Activated CD4-positive, alpha-beta T cell treated with anti-CD3 and anti-CD28 coated beads, Interleukin-2, amount 50 U/mL, for 24 hours (primary cell): ENCODE results near the gene SLC4A5.
A peak's percentile ranks its signal among the peaks of the same experiment; 100 is the strongest.

Source experiments
- DNase-seq, 2 donors: peaks; one replicate each; pipeline ENCODE4 v3.0.0-alpha.2; 2020; ENCODE audit warnings: low read depth in 1 of 2, low spot score in 1 of 2

The SLC4A5 gene

DNA sequence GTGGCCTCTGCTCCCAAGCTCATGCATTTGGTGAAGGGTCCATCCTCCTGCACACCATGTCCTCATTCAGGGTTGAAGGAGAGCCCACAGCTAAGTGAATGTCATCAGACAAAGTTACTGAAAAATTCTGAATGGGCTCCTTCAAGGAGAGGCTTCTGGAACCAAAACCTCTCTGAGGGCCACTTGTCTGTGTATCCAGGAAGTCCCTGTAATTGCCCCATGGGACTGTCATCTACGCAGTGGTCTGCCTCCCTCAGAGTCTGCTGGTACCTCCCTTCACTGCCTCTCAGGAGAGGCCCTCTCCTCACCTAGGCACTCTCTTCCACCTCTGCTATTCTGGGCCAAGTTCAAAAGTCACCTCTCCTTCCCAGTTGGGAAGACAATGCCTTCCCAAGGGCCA, 68.0 kb downstream of the SLC4A5 start:
- DNase-seq = no peak

GRCh38 chr2:74269667-74270066, 73.5 kb downstream of the SLC4A5 start:
- no peak for DNase-seq

GRCh38 chr2:74267068-74267467, 76.1 kb downstream of the SLC4A5 start:
- DNase-seq = peak in 1 of 2 donors; percentile 12

DNA sequence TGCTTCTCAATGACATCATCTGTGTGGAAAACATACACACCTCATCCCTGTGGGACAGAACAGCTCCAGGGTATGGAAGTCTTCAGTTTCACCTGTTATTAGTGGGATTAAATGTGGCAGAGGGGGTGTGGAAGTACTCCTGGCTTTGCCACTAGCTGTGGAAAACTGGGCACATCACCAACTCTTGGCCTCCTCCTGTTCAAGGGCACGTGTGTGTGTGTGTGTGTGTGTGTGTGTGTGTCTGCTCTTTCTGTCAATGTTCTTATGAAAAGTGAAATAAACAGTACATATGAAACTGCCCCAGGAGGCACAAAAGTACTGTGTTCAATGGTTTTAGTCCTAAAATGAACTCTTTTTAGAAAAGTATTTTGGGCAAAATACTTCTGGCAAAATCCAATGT, 78.9 kb downstream of the SLC4A5 start:
- no peak for DNase-seq

DNA sequence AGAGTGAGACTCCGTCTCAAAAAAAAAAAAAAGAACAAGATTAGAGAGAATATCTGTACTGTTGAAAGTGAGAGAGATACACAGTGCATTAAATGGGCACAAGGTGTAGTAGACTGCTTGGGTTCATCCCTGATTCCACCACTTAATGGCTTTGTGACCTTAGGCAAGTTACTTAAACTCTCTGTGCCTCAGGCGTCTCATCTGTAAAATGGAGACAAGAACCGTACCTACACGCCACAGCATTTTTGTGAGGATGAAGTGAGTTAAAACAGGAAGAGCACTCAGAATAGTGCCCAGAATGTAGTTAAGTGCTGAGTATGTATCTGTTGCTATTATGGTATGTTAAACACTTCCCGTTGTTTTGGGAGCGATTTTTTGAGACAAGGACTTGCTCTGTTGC, 80.5 kb downstream of the SLC4A5 start:
- DNase-seq = no peak

GRCh38 chr2:74261204-74261864, 81.9 kb downstream of the SLC4A5 start:
- DNase-seq = no peak

DNA sequence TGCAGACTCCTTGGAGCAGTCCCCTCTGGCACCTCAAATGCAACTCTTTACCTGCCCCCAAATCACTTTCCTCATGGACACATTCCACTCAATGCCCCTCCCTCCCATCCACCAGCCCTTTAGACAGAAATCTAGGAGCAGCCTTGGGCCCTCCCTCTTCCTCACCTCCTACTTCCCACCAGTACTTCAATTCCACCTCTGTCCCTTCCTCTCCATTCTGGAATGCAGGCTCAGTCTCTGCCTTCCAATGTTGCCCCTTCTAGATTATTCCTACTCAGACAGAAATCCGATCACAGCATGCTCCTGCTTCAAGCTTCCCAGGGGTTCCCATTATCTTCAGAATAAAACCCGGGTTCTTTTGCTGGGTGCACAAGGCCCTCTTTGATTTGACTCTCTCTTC, 82.7 kb downstream of the SLC4A5 start:
- no peak for DNase-seq

- DNase-seq = no peak
Measured at GRCh38 chr2:74259733-74260132, 83.5 kb downstream of the SLC4A5 start.

DNA sequence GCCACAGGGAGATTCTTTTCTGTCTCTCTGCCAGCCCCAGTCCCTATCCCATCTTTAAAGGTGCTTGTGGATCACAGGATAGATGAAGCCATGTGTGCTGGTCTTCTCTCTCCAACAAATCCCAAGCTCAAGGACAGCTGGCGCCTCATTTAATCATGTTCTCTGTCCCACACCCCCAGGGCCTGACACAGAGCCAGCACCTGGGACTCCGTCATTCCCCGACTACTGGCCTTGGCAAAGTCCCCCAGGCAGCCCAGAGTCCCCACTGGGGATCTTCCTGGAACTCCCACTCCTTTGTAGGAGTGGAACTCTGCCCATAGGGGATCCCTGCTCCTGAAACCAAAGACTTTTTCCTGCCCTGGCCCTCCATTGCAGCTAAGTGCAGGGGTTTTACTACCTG, 84.0 kb downstream of the SLC4A5 start:
- no peak for DNase-seq

- no peak for DNase-seq
Measured at GRCh38 chr2:74255660-74256213, 87.5 kb downstream of the SLC4A5 start.

GRCh38 chr2:74253971-74254310, 89.3 kb downstream of the SLC4A5 start:
- no peak for DNase-seq

DNA sequence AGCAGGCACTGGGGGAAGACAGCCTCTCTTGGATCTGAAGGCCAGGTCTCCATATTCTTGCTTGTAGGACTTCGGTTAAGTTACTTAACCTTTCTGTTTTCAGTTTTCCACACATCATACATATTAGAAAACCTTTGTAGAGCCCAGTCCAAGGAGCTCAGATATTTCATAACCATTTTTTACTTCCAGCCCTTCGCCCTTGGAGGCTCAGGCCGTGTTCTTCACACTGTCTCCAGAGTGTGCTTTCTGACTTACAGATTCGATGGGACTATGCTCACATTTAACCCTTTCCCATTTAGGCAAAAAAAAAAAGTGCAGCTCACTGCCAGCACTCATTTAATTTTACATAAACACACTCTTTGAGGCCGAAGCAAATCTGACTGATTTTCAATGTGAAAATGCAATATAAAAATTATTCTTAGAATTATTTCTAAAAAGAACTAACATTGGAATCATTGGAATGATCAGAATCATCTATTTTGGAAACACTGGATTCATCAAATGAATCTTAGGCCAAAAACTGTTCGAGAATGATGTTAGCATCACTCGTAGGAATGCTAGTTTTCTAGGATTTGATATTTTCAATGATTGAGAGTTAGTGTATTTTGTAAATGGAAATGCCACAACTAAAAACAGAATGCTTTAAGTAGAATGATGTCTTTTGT, 89.8 kb downstream of the SLC4A5 start:
- no peak for DNase-seq

- no peak for DNase-seq
Measured at GRCh38 chr2:74252862-74253261, 90.4 kb downstream of the SLC4A5 start.

DNA sequence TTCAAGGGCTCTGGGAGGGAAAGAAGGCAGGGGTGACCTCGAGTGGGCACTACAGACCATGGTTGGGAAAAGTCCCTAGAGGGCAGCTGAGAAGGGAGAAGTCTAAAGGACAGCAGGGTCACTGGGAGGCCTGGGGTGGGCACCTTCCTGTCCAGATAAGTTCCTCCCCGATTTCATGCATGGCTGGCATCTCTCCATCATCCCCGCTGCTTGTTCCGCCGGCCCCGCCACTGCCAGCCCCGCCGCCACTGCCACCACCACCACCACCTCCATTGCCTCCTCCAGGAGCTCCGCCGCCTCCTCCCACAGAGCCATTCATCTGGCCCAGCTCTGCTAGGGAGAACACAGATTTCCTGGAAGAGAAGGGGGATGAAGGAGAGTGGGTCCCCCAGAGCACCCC, 91.2 kb downstream of the SLC4A5 start:
- DNase-seq = no peak

GRCh38 chr2:74250189-74250631, 93.0 kb downstream of the SLC4A5 start:
- DNase-seq = peak in 1 of 2 donors; percentile 25

DNA sequence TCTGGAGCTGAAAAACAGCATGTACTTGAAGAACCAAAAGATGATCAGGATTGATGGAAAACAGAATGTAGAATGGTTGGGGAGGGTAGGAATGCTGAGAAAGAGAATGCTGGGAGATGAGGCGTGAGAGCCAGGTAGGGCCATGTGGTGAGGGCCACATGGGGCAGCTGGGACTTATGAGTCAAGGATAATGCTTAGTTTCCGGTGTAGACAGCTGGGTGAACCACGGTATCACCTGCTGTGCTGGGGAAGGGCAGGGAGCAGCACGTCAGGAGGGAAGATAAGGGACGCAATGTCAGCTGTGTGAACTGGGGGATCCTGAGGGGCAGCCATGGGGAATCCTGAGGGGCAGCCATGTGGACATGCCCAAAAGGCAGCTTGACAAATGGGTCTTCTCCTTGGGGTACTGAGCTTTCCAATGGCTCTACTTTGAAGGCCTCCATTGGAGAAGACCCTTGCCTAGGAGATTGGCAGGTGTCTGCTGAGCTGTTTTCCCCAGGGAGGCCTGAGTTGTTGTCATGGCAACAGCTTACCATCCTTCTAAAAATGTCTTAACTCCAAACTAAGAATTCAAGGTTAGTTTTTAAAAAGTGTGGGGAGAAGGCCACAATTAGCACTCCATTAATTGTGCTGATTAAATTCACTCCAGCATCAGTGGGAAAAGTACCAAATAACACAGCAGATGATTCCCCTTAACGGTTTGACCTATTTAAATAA, 93.7 kb downstream of the SLC4A5 start:
- no peak for DNase-seq

- DNase-seq = no peak
Measured at GRCh38 chr2:74246496-74247195, 96.6 kb downstream of the SLC4A5 start.

DNA sequence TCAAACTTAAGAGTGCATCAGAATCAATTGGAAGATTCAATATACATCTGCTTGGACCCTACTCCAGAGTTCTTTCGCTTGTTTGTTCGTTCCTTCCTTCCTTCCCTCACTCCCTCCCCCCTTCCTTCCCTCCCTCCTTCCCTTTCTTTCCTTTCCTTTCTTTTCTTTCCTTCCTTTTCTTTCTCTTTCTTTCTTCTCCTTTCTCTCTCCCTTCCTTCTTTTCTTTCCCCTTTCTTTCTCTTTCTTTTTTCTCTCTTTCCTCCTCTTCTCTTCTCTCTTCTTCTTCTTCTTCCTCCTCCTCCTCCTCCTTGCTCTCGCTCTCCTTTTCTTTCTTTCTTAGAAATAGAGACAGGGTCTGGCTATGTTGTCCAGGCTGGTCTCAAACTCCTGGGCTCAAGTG, 98.9 kb downstream of the SLC4A5 start:
- DNase-seq = no peak

- DNase-seq = no peak
Measured at GRCh38 chr2:74242354-74243071, 100.7 kb downstream of the SLC4A5 start.

DNA sequence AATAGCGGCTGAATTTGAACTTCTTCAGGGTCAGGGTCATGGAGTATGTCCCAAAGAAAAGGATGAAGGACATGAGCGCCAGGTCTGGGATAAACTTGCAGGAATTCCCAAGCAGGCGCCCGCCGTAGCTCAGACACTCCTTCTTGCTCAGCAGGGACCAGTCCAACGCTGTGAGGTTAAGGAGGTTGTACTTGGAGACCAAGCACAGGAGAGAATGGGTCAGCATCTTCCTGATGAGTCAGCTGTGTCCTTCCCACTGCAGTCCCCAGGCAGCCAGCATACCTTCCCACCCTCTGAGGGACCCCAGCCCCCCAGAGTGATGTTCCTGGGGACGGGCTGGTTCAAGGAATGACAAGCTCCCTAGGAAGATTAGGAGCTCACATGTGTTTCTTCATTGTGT, 103.9 kb downstream of the SLC4A5 start:
- no peak for DNase-seq

DNA sequence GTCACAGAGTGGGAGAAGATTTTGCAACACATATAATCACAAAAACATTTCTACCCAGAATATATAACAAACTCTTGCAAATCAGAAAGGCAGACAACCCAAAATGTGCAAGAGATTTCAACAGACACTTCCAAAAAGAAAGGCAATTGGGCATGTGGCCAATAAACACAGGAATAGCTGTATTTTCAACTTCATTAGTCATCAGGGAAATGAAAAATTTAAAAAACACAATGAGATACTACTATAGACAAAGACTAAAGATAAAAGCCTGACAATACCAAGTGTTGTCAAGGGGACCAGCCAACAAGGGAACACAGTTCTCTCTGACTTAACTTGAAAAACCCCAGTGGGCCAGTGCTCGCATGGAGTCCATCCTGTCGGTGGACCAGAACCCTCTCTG, 104.3 kb downstream of the SLC4A5 start:
- no peak for DNase-seq
